Measurements from ENCODE around the gene TCP11. TPM values are rescaled to one million over a fixed set of nuclear protein-coding genes. Genes with fewer than 3 reads are reported as not detected.
A peak's percentile ranks its signal among the peaks of the same experiment; 100 is the strongest.

TCP11 gene
- total and polyA plus RNA-seq, 3 experiments from 2014 or later, result not detected

GRCh38 chr6:35094183-35094582 lies 47.0 kb downstream of the TCP11 start:
- Mint-ChIP-seq H3K4me3 (no peak overlapping the region), H3K9me3 (no peaks in the 10 kb centered on the region)
- CTCF ChIA-PET, result no interaction called here

GRCh38 chr6:35093783-35094182 lies 47.4 kb downstream of the TCP11 start:
- H3K4me1 Mint-ChIP-seq, result no peaks in the 10 kb centered on the region
- no peaks in the 10 kb centered on the region for H3K27me3 ChIP-seq (ENCODE audit: insufficient read depth, low read length, poor library complexity, severe bottlenecking)
- CTCF ChIA-PET, result no interaction called here

More at GRCh38 chr6:35094183-35094582, 47.0 kb downstream of the TCP11 start:
- Histone ChIP-seq H3K4me1 (ENCODE audit: insufficient read depth, low read length) (no peaks in the 10 kb centered on the region), H3K9me3 (ENCODE audit: low read length) (no peaks in the 10 kb centered on the region), H3K36me3 (ENCODE audit: insufficient read depth, low read length) (no peaks in the 10 kb centered on the region), H3K4me3 (ENCODE audit: low read length) (no peak overlapping the region), H3K27ac (ENCODE audit: low read depth, low read length) (no peak overlapping the region), H3K27me3 (ENCODE audit: insufficient read depth, low read length, poor library complexity, severe bottlenecking) (no peaks in the 10 kb centered on the region)
- H3K4me1 Mint-ChIP-seq, result no peaks in the 10 kb centered on the region
- POLR2A ChIA-PET, result no interaction called here
- H3K36me3 Mint-ChIP-seq, result peaks cover 3 to 14% (median 4%) of the 10 kb centered on the region in 3 donors
- H3K27ac Mint-ChIP-seq, result peak overlapping the region in 1 of 8 donors; percentile 38
- peaks cover 3% of the 10 kb centered on the region in 2 donors for H3K27me3 Mint-ChIP-seq
- DNase-seq, result no peak

GRCh38 chr6:35093118-35093445 lies 48.1 kb downstream of the TCP11 start:
- H3K27me3 Mint-ChIP-seq, result peaks cover 3% of the 10 kb centered on the region in 2 donors
- no peak overlapping the region for H3K27ac Mint-ChIP-seq
- H3K27ac ChIP-seq (ENCODE audit: low read depth, low read length), result no peak overlapping the region
- H3K4me3 ChIP-seq (ENCODE audit: low read length), result no peak overlapping the region
- H3K9me3 ChIP-seq (ENCODE audit: low read length), result no peaks in the 10 kb centered on the region
- no peaks in the 10 kb centered on the region for H3K9me3 Mint-ChIP-seq
- no peaks in the 10 kb centered on the region for H3K36me3 ChIP-seq (ENCODE audit: insufficient read depth, low read length)
- peaks cover 3 to 24% (median 4%) of the 10 kb centered on the region in 3 donors for H3K36me3 Mint-ChIP-seq
- no peak overlapping the region for H3K4me3 Mint-ChIP-seq
- POLR2A ChIA-PET, result no interaction called here
- no peaks in the 10 kb centered on the region for H3K4me1 Mint-ChIP-seq
- no peaks in the 10 kb centered on the region for H3K27me3 ChIP-seq (ENCODE audit: insufficient read depth, low read length, poor library complexity, severe bottlenecking)
- no peak for DNase-seq
- CTCF ChIA-PET, result no interaction called here
- no peaks in the 10 kb centered on the region for H3K4me1 ChIP-seq (ENCODE audit: insufficient read depth, low read length)

More at GRCh38 chr6:35093783-35094182, 47.4 kb downstream of the TCP11 start:
- H3K9me3 ChIP-seq (ENCODE audit: low read length), result no peaks in the 10 kb centered on the region
- H3K4me1 ChIP-seq (ENCODE audit: insufficient read depth, low read length), result no peaks in the 10 kb centered on the region
- no peak for DNase-seq
- Mint-ChIP-seq H3K27ac (peak overlapping the region in 1 of 8 donors; percentile 38), H3K9me3 (no peaks in the 10 kb centered on the region), H3K4me3 (no peak overlapping the region), H3K36me3 (peaks cover 3 to 18% (median 4%) of the 10 kb centered on the region in 3 donors), H3K27me3 (peaks cover 3% of the 10 kb centered on the region in 2 donors)
- no peak overlapping the region for H3K4me3 ChIP-seq (ENCODE audit: low read length)
- H3K36me3 ChIP-seq (ENCODE audit: insufficient read depth, low read length), result no peaks in the 10 kb centered on the region
- POLR2A ChIA-PET, result no interaction called here
- H3K27ac ChIP-seq (ENCODE audit: low read depth, low read length), result no peak overlapping the region

GRCh38 chr6:35092362-35093117 lies 48.6 kb downstream of the TCP11 start:
- Histone ChIP-seq H3K4me3 (ENCODE audit: low read length) (no peak overlapping the region), H3K36me3 (ENCODE audit: insufficient read depth, low read length) (no peaks in the 10 kb centered on the region), H3K4me1 (ENCODE audit: insufficient read depth, low read length) (no peaks in the 10 kb centered on the region), H3K27ac (ENCODE audit: low read depth, low read length) (no peak overlapping the region), H3K9me3 (ENCODE audit: low read length) (no peaks in the 10 kb centered on the region), H3K27me3 (ENCODE audit: insufficient read depth, low read length, poor library complexity, severe bottlenecking) (no peaks in the 10 kb centered on the region)
- DNase-seq, result no peak
- Mint-ChIP-seq H3K27ac (no peak overlapping the region), H3K9me3 (no peaks in the 10 kb centered on the region), H3K4me3 (no peak overlapping the region), H3K36me3 (peaks cover 3 to 29% (median 4%) of the 10 kb centered on the region in 3 donors), H3K27me3 (peaks cover 1 to 3% of the 10 kb centered on the region in 2 donors), H3K4me1 (no peaks in the 10 kb centered on the region)
- CTCF ChIA-PET, result no interaction called here
- POLR2A ChIA-PET, result no interaction called here

- CTCF ChIA-PET, result no interaction called here
These were observed 49.6 kb downstream of the TCP11 start for GRCh38 chr6:35091346-35092083.

GRCh38 chr6:35090734-35091133 lies 50.4 kb downstream of the TCP11 start:
- Mint-ChIP-seq H3K27ac (no peak overlapping the region), H3K27me3 (peaks cover 0 to 3% of the 10 kb centered on the region in 2 donors), H3K4me1 (no peaks in the 10 kb centered on the region), H3K9me3 (no peaks in the 10 kb centered on the region), H3K4me3 (no peak overlapping the region), H3K36me3 (peaks cover 3 to 46% (median 4%) of the 10 kb centered on the region in 3 donors)
- POLR2A ChIA-PET, result no interaction called here
- Histone ChIP-seq H3K4me3 (ENCODE audit: low read length) (no peak overlapping the region), H3K4me1 (ENCODE audit: insufficient read depth, low read length) (no peaks in the 10 kb centered on the region), H3K27ac (ENCODE audit: low read depth, low read length) (no peak overlapping the region), H3K27me3 (ENCODE audit: insufficient read depth, low read length, poor library complexity, severe bottlenecking) (no peaks in the 10 kb centered on the region), H3K36me3 (ENCODE audit: insufficient read depth, low read length) (no peaks in the 10 kb centered on the region), H3K9me3 (ENCODE audit: low read length) (no peaks in the 10 kb centered on the region)
- CTCF ChIA-PET, result no interaction called here
- DNase-seq, result no peak

More at GRCh38 chr6:35091346-35092083, 49.6 kb downstream of the TCP11 start:
- DNase-seq, result no peak
- Mint-ChIP-seq H3K4me1 (no peaks in the 10 kb centered on the region), H3K27ac (no peak overlapping the region), H3K36me3 (peaks cover 3 to 39% (median 4%) of the 10 kb centered on the region in 3 donors), H3K9me3 (no peaks in the 10 kb centered on the region), H3K4me3 (no peak overlapping the region), H3K27me3 (peaks cover 0 to 3% of the 10 kb centered on the region in 2 donors)
- H3K27me3 ChIP-seq (ENCODE audit: insufficient read depth, low read length, poor library complexity, severe bottlenecking), result no peaks in the 10 kb centered on the region
- H3K4me1 ChIP-seq (ENCODE audit: insufficient read depth, low read length), result no peaks in the 10 kb centered on the region
- no peaks in the 10 kb centered on the region for H3K9me3 ChIP-seq (ENCODE audit: low read length)
- POLR2A ChIA-PET, result no interaction called here
- no peak overlapping the region for H3K27ac ChIP-seq (ENCODE audit: low read depth, low read length)
- no peaks in the 10 kb centered on the region for H3K36me3 ChIP-seq (ENCODE audit: insufficient read depth, low read length)
- H3K4me3 ChIP-seq (ENCODE audit: low read length), result no peak overlapping the region

- H3K4me1 Mint-ChIP-seq, result no peaks in the 10 kb centered on the region
- peaks cover 0 to 3% of the 10 kb centered on the region in 2 donors for H3K27me3 Mint-ChIP-seq
- Histone ChIP-seq H3K27ac (ENCODE audit: low read depth, low read length) (no peak overlapping the region), H3K36me3 (ENCODE audit: insufficient read depth, low read length) (no peaks in the 10 kb centered on the region), H3K9me3 (ENCODE audit: low read length) (no peaks in the 10 kb centered on the region), H3K4me1 (ENCODE audit: insufficient read depth, low read length) (no peaks in the 10 kb centered on the region), H3K4me3 (ENCODE audit: low read length) (no peak overlapping the region), H3K27me3 (ENCODE audit: insufficient read depth, low read length, poor library complexity, severe bottlenecking) (no peaks in the 10 kb centered on the region)
- DNase-seq, result no peak
- H3K9me3 Mint-ChIP-seq, result no peaks in the 10 kb centered on the region
- H3K27ac Mint-ChIP-seq, result no peak overlapping the region
- H3K36me3 Mint-ChIP-seq, result peaks cover 4 to 53% (median 6%) of the 10 kb centered on the region in 3 donors
- ChIA-PET CTCF (no interaction called here), POLR2A (no interaction called here)
- H3K4me3 Mint-ChIP-seq, result no peak overlapping the region
These were observed 51.1 kb downstream of the TCP11 start for GRCh38 chr6:35089935-35090505.

- Histone ChIP-seq H3K9me3 (ENCODE audit: low read length) (no peaks in the 10 kb centered on the region), H3K27ac (ENCODE audit: low read depth, low read length) (no peak overlapping the region), H3K4me1 (ENCODE audit: insufficient read depth, low read length) (no peaks in the 10 kb centered on the region), H3K27me3 (ENCODE audit: insufficient read depth, low read length, poor library complexity, severe bottlenecking) (no peaks in the 10 kb centered on the region), H3K4me3 (ENCODE audit: low read length) (no peak overlapping the region), H3K36me3 (ENCODE audit: insufficient read depth, low read length) (no peaks in the 10 kb centered on the region)
- Mint-ChIP-seq H3K4me1 (no peaks in the 10 kb centered on the region), H3K36me3 (peaks cover 4 to 58% (median 8%) of the 10 kb centered on the region in 3 donors), H3K27me3 (peaks cover 0 to 3% of the 10 kb centered on the region in 2 donors), H3K27ac (peak overlapping the region in 1 of 8 donors; percentile 50), H3K9me3 (no peaks in the 10 kb centered on the region), H3K4me3 (no peak overlapping the region)
- POLR2A ChIA-PET, result no interaction called here
- CTCF ChIA-PET, result no interaction called here
- no peak for DNase-seq
These were observed 51.8 kb downstream of the TCP11 start for GRCh38 chr6:35089216-35089934.

Measured in CD8-positive, alpha-beta memory T cell (primary cell).